OCI-LY1 (cell line): ENCODE measurements around the gene TXNL4B.

Experiments
- H2AFZ ChIP-seq: fragments of 200-600 bp; sonication (generic), shearing (Covaris generic); 2 replicates; pipeline ENCODE4 v1.6.0; 2014; ENCODE audit warnings: antibody characterized with exemption, mild to moderate bottlenecking, low read length
- H3F3A ChIP-seq: fragments of 200-600 bp; sonication (generic), shearing (Covaris generic); 2 replicates; pipeline ENCODE4 v1.6.0; 2014; ENCODE audit warnings: mild to moderate bottlenecking, antibody characterized with exemption, low read length, moderate library complexity; ENCODE audit not compliant: insufficient read depth
- H3K27ac ChIP-seq: fragments of 200-600 bp; sonication (generic); 2 replicates; pipeline ENCODE4 v1.5.1; 2014; ENCODE audit warnings: low read length, mixed run types, mild to moderate bottlenecking, low read depth; ENCODE audit not compliant: poor library complexity, severe bottlenecking
- H3K27me3 ChIP-seq: fragments of 200-600 bp; sonication (generic); 2 replicates; pipeline ENCODE4 v1.6.0; 2014; ENCODE audit warnings: antibody characterized with exemption, mild to moderate bottlenecking, low read length, moderate library complexity; ENCODE audit not compliant: insufficient read depth
- H3K36me3 ChIP-seq: fragments of 200-600 bp; sonication (generic); 2 replicates; pipeline ENCODE4 v1.6.1; 2014; ENCODE audit warnings: mild to moderate bottlenecking, antibody characterized with exemption, low read length, moderate library complexity, mixed read lengths; ENCODE audit not compliant: insufficient read depth
- H3K4me1 ChIP-seq: fragments of 200-600 bp; sonication (generic); 2 replicates; pipeline ENCODE4 v1.5.1; 2014; ENCODE audit warnings: mild to moderate bottlenecking, low read length, moderate library complexity; ENCODE audit not compliant: insufficient read depth, severe bottlenecking
- H3K4me2 ChIP-seq: fragments of 200-600 bp; sonication (generic), shearing (Covaris generic); 2 replicates; pipeline ENCODE4 v1.6.1; 2014; ENCODE audit warnings: low read length
- H3K4me3 ChIP-seq: fragments of 200-600 bp; sonication (generic); 2 replicates; pipeline ENCODE4 v1.5.1; 2014; ENCODE audit warnings: low read length, low read depth, mild to moderate bottlenecking, mixed read lengths; ENCODE audit not compliant: poor library complexity, severe bottlenecking
- H3K79me2 ChIP-seq: fragments of 200-600 bp; shearing (Covaris generic); 2 replicates; pipeline ENCODE4 v1.6.1; 2016; ENCODE audit warnings: mixed run types, low read length, mixed read lengths; ENCODE audit not compliant: insufficient read depth
- H3K9ac ChIP-seq: fragments of 200-600 bp; sonication (generic), shearing (Covaris generic); 2 replicates; pipeline ENCODE4 v1.6.1; 2014; ENCODE audit warnings: mild to moderate bottlenecking, low read length, mixed read lengths
- H3K9me2 ChIP-seq: fragments of 200-600 bp; sonication (generic), shearing (Covaris generic); 2 replicates; pipeline ENCODE4 v1.6.1; 2014; ENCODE audit warnings: low read depth, mild to moderate bottlenecking, low read length, mixed read lengths
- H3K9me3 ChIP-seq: fragments of 200-600 bp; shearing (Covaris generic); 2 replicates; pipeline ENCODE4 v1.6.1; 2014; ENCODE audit warnings: low read length, mixed read lengths
- H4K20me1 ChIP-seq: fragments of 200-600 bp; sonication (generic), shearing (Covaris generic); 2 replicates; pipeline ENCODE4 v1.6.0; 2016; ENCODE audit warnings: mild to moderate bottlenecking, low read length; ENCODE audit not compliant: insufficient read depth
- EZH2 ChIP-seq: fragments of 200-600 bp; sonication (generic), shearing (Covaris generic); IDR thresholded peaks from 2 replicates; pipeline ENCODE4 v1.8.0; 2017; ENCODE audit warnings: borderline replicate concordance, mixed run types, mild to moderate bottlenecking, antibody characterized with exemption, low read length, moderate library complexity, mixed read lengths
- TF ChIP-seq, protein P1 (sequence below): fragments of 200-600 bp; sonication (generic), shearing (Covaris generic); IDR thresholded peaks from 2 replicates; pipeline ENCODE4 v1.5.1; 2017; ENCODE audit warnings: mild to moderate bottlenecking, antibody characterized with exemption, low read length, moderate library complexity, mixed read lengths

TXNL4B gene

DNA sequence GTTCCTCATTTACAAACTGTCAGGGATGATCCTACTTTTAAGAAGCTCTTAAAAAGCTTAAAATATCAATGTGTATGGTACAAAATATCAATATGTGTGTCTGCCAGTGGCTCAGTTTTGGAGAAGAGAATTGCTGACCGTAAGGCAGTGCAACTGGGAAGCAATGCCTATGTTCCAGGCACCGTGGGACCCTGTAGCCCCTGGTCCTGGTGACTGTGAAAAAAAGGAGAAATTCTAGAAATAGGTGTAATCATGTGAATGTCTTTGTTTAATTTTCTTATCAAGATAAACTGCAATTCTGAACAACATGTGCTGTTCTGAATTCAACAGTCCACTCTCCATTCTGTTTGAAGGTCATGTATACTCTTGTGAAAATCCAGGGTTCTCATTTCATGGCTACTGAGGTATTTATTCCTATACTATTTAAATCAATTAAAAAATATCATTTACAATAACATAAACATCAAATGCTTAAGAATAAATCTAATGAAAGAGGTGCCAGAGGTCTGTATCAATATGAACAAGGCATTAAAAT is 48.5 kb downstream of the TXNL4B start:
- Histone ChIP-seq H3K36me3 (no peaks in the 10 kb centered on the region), H3K9me2 (no peaks in the 10 kb centered on the region), H3K9me3 (no peaks in the 10 kb centered on the region), H4K20me1 (no peaks in the 10 kb centered on the region), H2AFZ (no peak overlapping the region), H3K27me3 (no peaks in the 10 kb centered on the region), H3K9ac (no peak overlapping the region), H3K4me1 (no peaks in the 10 kb centered on the region), H3K4me2 (no peak overlapping the region), H3K79me2 (no peaks in the 10 kb centered on the region), H3K4me3 (no peak overlapping the region), H3F3A (no peaks in the 10 kb centered on the region), H3K27ac (no peak overlapping the region)
- TF ChIP-seq EZH2, result no peak
- TF ChIP-seq, protein P1, sequence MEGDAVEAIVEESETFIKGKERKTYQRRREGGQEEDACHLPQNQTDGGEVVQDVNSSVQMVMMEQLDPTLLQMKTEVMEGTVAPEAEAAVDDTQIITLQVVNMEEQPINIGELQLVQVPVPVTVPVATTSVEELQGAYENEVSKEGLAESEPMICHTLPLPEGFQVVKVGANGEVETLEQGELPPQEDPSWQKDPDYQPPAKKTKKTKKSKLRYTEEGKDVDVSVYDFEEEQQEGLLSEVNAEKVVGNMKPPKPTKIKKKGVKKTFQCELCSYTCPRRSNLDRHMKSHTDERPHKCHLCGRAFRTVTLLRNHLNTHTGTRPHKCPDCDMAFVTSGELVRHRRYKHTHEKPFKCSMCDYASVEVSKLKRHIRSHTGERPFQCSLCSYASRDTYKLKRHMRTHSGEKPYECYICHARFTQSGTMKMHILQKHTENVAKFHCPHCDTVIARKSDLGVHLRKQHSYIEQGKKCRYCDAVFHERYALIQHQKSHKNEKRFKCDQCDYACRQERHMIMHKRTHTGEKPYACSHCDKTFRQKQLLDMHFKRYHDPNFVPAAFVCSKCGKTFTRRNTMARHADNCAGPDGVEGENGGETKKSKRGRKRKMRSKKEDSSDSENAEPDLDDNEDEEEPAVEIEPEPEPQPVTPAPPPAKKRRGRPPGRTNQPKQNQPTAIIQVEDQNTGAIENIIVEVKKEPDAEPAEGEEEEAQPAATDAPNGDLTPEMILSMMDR, result no peak

- Histone ChIP-seq H3K4me1 (no peaks in the 10 kb centered on the region), H3K79me2 (no peaks in the 10 kb centered on the region), H3K36me3 (no peaks in the 10 kb centered on the region), H3K9me3 (no peaks in the 10 kb centered on the region), H3K4me2 (no peak overlapping the region), H3K27me3 (no peaks in the 10 kb centered on the region), H3K9ac (no peak overlapping the region), H4K20me1 (no peaks in the 10 kb centered on the region), H3K27ac (no peak overlapping the region), H3F3A (no peaks in the 10 kb centered on the region), H3K9me2 (no peaks in the 10 kb centered on the region), H2AFZ (no peak overlapping the region), H3K4me3 (no peak overlapping the region)
- TF ChIP-seq, protein P1, result no peak
- no peak for TF ChIP-seq EZH2
Observed at GRCh38 chr16:72044296-72044695, 49.1 kb downstream of the TXNL4B start.

- Histone ChIP-seq H3K4me3 (no peak overlapping the region), H2AFZ (no peak overlapping the region)
Observed at GRCh38 chr16:72043539-72043938, 49.9 kb downstream of the TXNL4B start.

More at GRCh38 chr16:72043539-72043938, 49.9 kb downstream of the TXNL4B start:
- Histone ChIP-seq H3K4me1 (no peaks in the 10 kb centered on the region), H3K9me3 (no peaks in the 10 kb centered on the region), H3K36me3 (no peaks in the 10 kb centered on the region), H3K79me2 (no peaks in the 10 kb centered on the region), H3K4me2 (no peak overlapping the region), H3K9me2 (no peaks in the 10 kb centered on the region), H3F3A (no peaks in the 10 kb centered on the region), H4K20me1 (no peaks in the 10 kb centered on the region), H3K27me3 (no peaks in the 10 kb centered on the region), H3K27ac (no peak overlapping the region), H3K9ac (no peak overlapping the region)
- TF ChIP-seq, protein P1, result no peak
- no peak for TF ChIP-seq EZH2
